HG03571 (cell line): ENCODE data around the gene PCP4.

Experiments
- ATAC-seq: cut with Tn5 transposase; IDR thresholded peaks from one replicate; pipeline ENCODE4 v1.9.1; 2021; ENCODE audit not compliant: unreplicated experiment

The PCP4 gene

DNA sequence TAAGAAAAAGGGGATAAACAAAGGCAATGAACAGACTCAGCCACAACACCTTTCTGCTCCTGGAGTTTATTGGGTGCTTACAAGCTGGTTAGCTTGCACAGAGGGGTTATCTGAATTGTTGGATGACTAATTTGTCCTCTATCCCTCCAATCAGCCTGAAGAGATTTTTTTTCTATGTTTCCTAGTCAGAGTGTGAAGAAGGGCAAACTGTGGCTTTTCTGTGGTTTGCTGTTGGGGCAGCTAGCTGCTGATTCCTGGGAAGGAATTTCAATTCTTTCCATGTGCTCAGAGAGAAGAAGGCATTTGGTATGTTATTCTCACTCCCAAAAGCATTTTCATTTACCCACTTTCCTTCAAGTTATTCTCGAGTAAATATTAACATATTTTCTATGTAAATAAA lies 48.6 kb downstream of the PCP4 start:
- ATAC-seq: no peak

DNA sequence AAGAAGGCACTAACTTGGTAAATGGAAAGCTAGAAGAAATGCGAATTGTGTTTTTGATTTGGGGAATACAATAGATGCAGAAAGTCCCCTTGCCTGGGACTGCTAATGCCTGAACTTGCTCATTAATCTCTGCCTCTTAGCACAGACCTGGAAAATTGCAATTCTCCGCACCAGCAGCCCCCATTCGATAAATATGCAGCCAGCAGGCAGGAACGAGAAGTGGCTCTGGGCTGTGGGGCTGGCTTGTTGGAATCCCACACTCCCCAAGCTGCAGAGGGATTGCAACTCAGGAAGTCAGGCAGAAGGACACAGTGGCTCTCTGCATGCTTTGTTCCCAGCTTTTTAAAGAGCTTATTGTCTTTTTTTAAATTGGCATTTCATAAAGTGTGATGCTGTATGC lies 51.3 kb downstream of the PCP4 start:
- no peak for ATAC-seq

DNA sequence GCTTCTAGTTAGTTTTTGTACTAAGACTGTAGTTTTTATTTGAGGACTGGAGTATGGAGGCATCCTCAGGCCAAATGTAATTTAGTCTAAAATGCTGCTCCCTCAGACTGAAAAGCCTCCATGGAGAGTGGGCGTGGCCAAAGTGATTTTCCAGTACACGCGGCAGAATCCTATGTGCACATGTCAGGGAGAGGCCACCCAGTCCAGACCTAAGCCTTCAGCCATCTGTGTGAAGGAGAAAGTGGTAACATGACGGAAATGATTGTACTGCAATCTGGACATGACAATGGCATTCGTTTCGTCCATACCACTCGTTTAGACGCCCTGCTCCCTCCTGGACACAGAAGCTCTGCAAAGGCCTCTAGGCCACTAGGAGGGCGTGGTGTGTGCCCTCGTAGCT lies 56.2 kb downstream of the PCP4 start:
- ATAC-seq: no peak

DNA sequence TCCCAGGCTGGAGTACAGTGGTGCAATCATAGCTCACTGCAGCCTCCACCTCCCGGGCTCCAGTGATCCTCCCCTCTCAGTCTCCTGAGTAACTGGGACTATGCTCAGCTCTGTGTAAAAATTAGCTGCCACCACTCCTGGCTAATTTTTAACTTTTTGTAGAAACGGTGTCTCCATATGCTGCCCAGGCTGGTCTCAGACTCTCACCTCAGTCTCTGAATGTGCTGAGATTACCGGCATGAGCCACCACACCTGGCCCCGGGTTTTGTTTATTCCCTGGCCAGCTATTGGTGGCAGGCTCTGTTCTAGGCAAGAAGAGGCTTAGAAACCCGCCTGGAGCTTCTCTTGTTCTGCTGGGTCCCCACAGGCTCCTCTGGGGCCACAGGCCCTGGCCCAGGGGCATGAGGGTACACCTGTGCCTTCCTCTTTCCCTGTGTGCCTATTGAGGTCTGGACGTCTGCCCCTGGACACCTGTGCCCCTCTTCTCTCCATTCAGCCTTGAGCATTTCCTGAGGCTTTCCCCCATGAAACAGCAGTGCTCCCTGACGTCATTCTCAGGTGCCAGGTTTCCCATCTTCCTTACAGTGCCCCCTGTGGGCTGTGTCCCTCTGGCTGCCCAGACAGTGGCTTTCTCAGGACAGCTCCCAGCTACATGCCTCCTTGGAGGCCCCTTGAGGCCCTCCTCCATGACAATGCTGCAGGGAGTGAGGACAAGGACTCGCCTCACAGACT lies 57.5 kb downstream of the PCP4 start:
- ATAC-seq: no peak

DNA sequence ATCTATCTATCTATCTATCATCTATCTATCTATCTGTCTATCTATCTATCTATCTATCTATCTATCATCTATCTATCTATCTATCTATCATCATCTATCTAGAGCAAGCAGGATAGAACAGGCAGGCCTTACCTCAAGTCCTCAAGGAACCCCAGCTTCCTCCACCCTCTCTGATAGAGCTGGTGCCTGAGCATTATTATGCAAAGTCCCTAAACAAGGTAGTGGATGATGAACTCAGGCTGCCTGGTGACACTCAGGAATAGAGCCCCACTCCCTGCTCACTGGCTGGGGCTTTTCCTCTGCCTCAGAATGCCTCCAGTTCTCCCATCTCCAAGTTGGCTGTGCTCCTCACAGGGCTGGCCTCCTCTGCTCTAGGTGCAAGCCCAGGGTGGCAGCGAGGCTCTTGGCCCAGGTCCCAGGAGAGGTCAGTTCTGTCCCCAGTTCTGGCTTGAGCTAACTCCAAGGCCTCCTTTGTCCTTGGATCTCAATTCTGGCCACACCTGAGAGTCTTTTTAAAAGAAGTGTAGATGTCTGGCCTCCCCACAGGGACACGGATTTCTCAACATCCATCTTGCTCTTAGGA lies 60.2 kb downstream of the PCP4 start:
- ATAC-seq: no peak

DNA sequence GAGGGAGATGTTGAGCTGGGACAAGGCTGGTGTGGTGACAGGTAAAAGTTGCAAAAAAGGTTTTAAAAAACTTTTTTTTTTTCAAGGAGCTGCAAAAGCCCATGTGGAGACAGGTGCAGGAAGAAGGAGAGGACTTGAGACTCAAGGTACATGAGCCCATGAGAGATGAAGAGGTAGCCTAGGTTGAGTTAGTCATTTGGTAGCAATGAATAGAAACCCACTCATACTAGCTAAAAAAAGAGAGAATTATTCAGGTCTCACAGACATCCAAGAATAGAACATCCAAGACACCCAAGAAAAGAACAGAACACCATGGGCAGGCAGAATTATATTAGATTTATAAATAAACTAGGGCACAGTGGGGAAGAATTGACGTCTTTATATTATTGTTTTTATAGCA lies 65.1 kb downstream of the PCP4 start:
- no peak for ATAC-seq

GRCh38 chr21:39934895-39935294 lies 67.7 kb downstream of the PCP4 start:
- ATAC-seq: no peak

DNA sequence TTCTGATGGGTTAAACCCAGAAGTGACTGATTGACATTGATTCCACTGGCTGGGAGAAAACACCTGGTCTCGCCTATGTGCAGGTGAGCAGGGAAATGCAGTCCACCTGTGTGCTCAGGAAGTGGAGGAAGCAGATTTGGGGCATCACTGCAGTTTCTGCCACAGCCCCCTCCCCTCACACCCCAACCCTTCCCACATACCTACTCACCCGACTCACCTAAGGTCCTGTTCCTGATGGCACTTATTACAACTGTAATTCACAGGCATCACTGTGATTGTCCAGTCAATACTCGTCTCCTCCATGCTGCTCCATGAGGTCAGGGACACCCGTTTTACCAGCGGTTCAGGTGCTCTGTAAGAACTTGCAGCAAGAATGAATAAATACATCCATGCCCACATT lies 68.5 kb downstream of the PCP4 start:
- no peak for ATAC-seq

- no peak for ATAC-seq
These were observed 70.9 kb downstream of the PCP4 start for GRCh38 chr21:39938086-39938625.

DNA sequence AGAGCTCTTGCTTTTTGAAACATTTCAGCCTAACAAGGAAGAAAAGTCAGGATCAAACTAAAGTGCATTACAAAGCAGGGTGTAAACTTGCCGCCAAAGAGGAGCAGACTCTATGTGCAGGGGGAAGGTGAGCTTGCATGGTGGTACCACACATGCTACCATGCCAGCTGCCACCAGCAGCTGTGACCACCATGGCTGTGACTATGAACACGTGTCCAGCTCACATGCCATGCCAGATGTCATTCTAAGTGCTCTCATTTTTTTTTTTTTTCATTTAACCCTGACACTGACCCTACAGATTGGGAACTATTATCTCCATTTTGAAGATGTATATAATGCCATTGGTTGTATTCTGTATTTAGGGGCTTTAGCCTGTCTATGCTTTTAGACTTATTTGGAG lies 79.0 kb downstream of the PCP4 start:
- ATAC-seq: no peak

DNA sequence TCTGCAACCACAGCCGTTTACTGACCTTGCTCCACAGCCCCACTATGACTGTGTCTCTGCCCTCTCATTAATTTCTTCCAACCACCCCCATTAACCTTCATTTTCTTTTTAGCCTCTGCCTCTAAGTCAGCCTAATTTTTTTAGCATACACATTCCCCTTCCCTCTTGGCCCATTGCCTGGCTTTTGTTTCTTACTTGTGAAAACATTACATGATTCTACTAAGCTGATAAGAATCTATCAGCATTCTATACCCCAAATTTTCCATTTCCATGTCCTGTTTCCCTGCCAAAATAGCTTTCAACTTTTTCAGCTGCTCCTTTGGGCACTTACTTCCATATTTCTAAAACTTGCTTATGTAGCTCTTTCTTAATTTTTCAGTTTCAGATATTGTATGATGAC lies 79.8 kb downstream of the PCP4 start:
- ATAC-seq: no peak

DNA sequence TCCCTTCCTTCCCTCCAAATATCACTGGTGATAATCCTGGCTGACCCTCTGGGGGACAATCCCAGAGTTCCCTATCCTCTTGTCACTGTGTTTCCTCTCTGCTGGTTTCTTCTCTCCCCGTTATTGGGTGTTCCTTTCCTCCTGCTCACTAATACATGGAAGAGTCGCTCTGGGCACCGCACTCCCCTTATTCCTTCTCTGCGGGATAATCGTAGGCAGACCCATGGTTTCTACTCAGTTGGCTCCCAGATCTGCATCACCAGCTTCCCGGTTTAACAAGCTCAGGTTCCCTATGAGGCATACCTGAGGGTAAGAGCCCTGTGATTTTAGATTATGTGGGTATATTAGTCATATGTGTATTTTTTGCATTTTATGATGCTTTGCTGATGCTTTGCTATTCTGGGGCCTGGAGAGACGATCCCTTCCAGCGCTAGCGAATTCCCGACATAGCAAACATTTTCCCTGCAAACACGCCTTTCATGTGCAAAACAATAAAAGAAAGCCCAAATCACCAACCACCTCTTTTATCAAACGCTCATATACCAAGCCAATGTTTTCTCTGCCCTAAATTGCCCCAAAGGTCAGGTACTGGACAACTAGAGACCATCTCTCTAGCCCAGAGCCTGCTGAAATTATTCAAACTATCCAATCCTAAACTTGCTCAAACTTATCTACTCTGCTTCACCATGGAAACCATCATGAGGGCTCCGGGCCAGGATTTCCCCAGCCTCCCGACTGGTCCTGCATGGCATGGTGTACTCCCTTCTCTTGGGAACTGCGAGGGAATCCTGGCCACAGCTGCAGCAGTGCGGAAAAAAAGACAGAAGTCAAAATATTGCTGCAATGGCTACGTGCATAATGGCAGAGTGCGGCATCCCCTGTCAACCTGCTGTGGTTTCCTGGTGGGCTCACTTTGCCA lies 84.2 kb downstream of the PCP4 start:
- ATAC-seq: no peak

- no peak for ATAC-seq
These were observed 85.0 kb downstream of the PCP4 start for GRCh38 chr21:39952265-39952664.

GRCh38 chr21:39954570-39954969 lies 87.3 kb downstream of the PCP4 start:
- no peak for ATAC-seq

DNA sequence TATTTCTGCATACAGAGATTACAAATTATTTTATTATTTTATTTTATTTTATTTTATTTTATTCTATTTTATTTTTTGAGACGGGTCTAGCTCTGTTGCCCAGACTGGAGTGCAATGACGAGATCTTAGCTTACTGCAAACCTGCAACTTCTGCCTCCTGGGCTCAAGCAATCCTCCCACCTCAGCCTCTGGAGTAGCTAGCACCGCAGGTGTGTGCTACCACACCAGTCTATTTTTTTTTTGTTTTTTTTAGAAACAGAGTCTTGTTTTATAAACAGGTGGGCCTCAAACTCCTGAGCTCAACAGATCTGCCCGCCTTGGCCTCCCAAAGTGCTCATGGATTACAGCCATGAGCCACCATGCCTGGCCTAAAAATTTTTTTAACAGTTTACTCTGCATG lies 88.1 kb downstream of the PCP4 start:
- no peak for ATAC-seq

- no peak for ATAC-seq
These were observed 89.3 kb downstream of the PCP4 start for GRCh38 chr21:39956586-39956985.

GRCh38 chr21:39958731-39959130 lies 91.5 kb downstream of the PCP4 start:
- ATAC-seq: no peak

- no peak for ATAC-seq
These were observed 94.0 kb downstream of the PCP4 start for GRCh38 chr21:39961251-39961650.

DNA sequence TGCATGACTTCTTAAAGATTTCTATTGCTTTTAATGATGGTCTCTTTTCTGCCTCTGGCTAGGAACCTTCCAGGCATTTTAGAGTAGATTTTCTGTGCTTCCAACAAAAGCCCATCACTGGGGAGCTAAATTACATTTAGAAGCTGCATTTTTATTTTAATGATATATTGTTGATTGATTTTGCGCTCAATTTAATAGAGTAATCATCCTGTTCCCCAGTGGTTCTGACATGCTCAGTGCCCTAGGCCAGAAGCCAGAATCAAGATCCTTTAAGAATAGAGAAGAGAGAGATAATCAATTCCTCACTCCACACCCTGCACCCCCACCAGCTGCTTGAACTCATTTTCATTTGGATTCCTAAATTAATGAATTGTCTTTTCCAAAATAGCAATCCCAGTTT lies 97.8 kb downstream of the PCP4 start:
- no peak for ATAC-seq

DNA sequence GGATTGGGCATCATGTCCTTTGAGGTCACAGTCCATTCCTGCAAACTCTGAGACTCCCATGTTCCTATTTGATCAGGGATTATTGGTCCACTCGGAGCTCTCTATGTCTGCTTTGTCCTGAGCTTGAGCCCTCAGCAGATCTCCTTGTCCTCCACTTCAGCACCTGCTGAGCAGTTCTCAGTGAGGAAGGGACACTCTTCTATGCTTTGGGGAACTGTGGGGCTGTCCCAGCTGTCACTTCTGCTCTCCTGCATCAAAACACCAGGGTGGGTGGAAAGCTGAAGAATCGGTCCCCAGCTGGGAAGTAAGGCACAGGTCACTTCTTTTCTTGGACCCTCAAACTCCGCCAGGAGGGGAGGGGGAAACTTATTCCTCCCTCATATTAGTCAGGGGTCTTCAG lies 99.5 kb downstream of the PCP4 start:
- no peak for ATAC-seq

GRCh38 chr21:39968010-39968409 lies 100.8 kb downstream of the PCP4 start:
- ATAC-seq: no peak
